NCI-H2227 treated with DMSO at 0.1 percent for 48 hours (cell line): ENCODE results near the gene RNF166.
A peak's percentile ranks its signal among the peaks of the same experiment; 100 is the strongest.
"Not testable (repeated sequence)": the region's sequence is repeated elsewhere in the genome, so short reads cannot be mapped to it uniquely, and the experiment has no call there.

Experiments
- DNase-seq: peaks from one replicate; lab custom pipeline; 2025; lab: John Stamatoyannopoulos, UW

Gene RNF166

DNA sequence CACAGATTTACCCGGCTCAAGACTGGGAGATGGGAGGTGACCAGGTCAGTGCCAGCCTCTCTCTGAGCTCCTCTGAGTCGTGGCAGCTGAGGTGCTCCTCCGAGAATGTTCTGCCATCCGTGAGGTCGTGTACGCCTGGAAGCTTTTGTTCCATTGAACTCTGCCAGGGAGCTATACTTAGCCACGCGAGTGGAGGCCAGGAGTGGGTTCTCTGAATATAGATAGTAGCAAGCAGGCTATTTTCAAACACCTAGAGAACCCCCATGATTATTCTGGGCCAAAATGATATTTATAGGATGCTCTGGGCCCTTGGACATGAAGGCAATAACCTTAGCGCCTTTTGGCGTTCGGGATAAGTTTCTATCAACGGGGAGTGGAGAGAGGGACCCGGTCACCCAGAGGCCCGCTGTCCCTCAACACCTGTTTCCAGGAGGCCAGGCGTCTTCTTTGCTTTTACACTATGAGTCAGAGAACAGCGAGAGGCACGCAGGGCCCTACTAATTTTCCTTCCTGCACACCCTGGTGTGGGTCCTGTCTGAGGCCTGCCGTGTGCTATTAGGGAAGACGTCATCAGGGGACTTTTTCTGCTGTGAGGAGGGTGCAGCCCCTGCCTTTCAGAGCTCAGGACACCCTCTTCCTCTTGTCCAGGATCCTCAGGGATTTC, 32.4 kb downstream of the RNF166 start:
- DNase-seq: no peak

DNA sequence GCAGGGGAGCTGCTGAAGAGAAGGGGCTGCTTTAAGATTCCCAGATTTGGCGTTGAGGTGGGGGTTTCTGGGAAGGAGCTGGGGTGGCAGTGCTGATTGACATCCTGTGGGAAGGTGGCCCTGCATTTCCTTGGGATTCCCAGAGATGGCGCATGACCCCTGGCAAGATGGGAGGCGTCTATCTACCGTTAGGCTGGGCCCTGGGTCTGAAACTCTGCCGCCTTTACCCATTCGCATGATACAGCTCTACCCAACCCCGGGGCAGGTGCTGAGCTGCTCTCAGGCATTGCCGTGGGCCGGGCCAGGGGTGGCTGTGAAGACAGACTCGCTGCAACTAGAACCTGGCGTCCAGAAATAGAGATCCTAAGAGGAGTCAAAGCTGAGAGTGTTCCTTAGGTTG, 33.4 kb downstream of the RNF166 start:
- no peak for DNase-seq

DNA sequence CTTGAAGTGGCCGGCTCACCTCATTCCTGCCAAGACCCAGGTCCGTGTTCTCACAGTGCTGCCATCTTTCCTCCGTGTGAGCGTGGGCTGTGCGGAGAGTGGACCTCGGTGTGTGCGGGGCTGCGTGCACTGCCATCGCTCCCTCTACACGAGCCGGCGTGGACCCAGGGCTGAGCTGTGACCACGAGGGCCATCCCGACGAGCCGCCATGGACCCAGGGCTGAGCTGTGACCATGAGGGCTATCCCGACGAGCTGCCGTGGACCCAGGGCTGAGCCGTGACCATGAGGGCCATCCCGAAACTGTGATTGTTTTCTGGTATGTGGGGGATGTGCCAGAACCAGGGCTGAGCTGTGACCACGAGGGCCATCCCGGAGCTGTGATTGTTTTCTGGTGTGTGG, 34.4 kb downstream of the RNF166 start:
- DNase-seq: no peak

DNA sequence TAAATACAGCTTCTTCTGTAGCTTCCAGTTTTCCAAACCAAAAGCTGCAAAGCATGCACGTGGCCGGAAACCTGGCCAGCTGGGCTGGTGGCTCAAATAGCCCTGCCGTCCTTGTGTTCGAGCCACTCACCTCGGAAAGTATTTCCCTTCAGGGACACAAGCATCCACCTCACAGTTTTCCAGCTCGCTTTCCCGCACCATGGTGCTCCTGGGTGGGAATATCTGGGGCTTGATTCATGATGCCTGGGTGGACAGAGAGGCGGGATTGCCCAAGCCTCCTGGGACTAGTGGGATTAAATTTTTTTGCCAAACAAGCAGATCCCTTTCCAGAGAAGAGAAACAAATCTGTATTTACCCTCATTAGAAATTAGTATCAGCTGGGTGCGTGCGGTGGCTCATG, 36.2 kb downstream of the RNF166 start:
- no peak for DNase-seq

DNA sequence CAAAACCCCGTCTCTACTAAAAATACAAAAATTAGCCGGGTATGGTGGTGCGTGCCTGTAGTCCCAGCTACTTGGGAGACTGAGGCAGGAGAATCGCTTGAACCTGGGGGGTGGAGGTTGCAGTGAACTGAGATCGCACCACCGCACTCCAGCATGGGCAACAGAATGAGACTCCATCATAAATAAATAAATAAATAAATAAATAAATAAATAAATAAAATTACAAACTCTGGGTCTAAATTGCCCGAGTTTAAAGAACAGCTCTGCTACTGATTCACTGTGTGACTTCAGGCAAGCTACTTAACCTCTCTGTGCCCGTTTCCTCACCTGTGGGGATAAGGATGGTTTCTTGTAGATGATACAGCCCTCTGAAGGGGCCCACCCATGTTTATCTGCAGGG, 36.7 kb downstream of the RNF166 start:
- DNase-seq: not testable (repeated sequence)

DNA sequence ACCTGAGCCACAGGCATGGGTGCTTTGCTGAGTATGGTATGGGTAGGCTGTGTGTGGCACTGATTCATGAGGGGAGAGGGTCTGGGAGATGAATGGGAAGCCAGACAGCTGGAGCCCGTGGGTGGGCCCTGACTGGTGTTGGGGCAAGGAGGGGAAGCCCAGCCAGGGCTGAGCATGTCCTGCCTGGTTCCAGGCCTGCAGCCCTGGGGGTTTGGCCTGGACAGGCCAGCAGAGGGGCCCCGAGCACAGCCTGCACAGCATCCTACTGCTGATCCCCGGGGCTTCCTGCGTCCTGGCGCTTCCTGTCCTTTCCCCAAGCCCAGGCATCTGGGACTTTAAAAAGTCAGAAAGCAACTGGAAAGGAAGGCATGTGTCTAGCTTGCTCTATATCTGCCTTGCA, 38.7 kb downstream of the RNF166 start:
- no peak for DNase-seq

DNA sequence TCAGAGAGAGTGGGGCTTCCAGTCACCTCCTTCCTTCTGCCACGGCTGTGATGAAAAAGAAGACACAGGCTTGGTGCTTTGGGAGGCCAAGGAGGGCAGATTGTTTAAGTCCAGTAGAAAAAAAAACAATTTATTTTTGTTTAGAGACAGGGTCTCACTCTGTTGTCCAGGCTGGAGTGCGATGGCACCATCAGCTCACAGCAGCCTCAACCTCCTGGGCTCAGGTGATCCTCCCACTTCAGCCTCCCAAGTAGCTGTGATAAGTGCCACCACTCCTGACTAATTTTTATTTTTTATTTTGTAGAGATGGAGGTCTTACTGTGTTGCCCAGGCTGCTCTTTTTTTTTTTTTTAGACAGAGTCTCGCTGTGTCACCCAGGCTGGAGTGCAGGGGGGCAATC, 40.6 kb downstream of the RNF166 start:
- no peak for DNase-seq

DNA sequence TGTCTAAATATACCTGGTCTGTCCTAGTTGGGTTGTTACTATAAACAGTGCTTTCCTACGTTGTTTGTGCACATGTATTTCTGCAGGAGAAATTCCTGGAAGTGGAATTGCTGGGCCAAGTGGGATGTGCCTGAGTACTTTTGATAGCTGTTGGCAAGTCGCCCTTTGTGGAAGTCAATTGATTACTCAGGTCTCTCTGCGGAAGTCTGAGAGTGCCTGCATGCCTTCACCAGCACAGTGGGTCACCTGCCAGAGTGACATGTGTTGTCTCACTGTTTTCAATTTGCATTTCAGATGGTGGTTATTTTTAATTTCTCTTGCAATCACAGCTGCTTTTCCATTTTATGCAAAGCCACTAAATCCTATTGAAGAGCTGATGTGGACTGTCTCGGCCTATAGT, 41.1 kb downstream of the RNF166 start:
- DNase-seq: no peak

DNA sequence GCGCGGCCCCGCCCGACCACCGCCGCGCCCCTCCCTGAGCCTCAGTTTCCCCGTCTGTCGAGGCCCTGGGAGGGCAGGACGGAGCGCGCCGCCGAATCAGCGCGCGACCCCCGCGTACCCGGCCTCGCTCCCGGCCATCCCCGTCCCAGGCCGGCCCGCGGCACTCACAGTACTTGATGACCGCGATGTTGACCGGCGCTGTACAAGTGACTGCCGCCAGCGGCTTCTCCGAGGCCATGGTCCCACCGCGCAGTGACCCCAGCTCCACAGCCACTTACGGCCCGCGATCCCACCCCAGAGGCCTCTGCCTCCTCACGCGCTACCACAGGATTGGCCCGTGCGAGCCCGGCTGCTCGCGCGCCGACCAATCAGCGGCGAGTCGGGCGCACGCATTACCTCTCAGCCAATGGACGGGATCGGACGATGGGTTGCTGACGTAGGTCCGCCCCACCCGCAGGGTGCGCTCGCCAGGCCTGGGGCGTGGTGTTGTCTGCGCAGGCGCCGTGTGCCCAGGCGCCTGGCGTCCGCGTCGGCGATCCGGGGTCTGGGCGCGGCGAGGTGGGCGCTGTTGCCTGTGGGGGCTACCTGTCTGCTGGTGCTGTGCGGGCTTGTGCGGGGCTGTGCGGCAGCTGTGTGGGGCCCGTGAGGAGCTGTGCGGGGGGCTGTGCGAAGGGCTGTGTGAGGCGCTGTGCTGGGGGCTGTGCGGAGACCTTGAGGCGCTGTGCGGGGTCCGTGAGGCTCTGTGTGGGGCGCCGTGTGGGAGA, 43.2 kb downstream of the RNF166 start, which contains the start of gene MVD:
Gene MVD (minus strand): TSS at position 249 of the 764 bp plus-strand sequence. CDS start 11 bp downstream, at position 238.
- DNase-seq: peak; percentile 89

DNA sequence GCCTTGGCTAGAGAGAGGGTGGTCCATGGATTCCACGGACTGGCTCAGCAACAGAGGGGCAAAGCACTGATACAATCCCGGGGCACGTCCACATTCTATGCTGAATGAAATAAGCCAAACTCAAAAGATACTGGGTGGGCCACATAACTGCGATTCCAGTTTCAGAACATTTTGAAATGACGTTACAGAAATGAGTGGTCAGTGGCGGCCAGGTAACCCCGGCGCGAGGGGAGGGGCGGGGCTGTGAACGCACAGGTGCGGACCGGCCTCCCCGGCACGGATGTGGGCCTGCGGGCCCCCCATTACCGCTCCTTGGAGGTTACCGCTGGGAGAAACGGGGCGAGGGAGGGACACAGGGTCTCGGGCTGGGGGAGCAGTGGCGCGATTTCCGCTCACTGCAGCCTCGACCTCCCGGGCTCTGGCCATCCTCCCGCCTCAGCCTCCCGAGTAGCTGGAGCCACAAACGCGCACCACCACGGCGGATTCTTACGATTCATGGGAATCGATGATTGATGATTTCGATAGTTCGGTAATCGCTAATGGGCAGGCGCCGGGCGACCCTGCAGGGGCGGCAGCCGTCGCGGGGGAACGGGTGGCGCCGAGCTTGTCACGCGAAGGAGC, 43.9 kb downstream of the RNF166 start:
- no peak for DNase-seq

DNA sequence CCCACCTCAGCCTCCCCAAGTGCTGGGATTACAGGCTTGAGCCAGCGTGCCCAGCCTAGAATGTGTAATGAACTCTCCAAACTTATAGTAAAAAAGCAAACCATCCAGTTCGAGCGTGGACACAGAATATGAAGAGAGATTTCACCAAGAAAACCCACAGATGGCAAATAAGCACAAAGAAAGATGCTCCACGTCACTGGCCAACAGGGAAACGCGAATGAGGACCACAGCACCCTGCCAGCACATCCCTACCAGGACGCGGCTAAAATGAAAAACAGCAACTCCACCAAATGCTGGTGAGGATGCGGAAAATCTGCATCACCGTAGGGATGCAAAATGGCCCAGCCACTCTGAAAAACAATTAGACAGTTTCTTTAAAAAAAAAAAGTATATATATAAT, 44.7 kb downstream of the RNF166 start:
- no peak for DNase-seq

DNA sequence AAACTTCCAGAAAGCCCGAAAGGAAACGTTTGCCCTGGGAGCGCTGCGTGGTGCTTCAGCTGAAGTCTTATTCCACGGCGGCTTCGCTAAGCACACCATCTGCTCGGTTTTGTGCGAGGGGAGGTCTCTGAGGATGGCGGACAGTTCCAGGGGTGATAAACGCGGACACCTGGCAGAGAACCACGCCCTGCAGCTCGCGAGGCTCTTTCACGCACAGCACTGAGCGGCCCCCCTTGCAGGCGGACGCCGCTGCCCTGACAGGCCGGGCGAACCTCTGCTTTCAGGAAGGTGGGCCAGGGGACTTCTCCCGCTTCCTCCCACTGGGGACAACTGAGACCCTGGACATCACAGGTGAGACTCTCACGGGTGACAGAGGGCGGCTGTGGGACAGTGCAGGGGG, 47.0 kb downstream of the RNF166 start:
- no peak for DNase-seq

DNA sequence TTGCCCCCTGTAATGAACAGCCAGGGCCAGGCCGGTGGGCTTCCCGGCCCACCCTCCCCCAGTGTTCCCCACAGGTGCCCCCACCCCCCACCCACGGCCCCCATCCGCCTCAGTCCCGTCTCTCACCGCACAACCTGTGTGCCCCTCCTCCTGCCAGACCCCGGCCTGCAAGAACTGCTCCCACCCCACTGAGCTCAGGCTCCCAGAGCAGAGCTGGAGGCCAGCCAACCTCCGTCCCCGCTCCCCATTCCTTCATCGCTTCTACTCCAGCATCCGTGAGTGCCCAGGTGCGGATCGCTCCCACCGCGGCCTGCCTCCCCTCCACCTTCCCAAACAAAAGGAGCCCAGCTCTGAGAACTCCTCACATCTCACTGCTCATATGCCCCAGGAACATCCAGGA, 47.5 kb downstream of the RNF166 start:
- DNase-seq: no peak

DNA sequence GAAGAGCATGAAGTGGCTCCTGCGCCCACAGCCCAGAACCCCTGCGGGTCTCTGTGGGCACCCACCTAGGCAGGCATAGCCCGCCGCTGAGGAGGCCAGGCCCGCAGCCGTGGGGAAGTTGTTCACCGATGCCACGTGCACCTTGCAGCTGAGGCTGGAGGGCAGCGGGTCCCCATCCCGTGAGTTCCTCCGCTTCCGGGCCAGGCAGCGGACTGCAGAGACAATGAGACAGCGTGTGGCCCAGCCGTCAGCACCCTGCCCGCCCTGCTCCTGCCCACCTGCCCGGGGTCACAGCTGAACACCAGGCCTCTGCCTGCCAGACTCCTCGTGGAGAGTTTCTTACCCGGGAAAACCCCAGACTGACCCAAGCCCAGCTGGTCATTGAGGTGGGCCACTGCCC, 48.8 kb downstream of the RNF166 start:
- no peak for DNase-seq

DNA sequence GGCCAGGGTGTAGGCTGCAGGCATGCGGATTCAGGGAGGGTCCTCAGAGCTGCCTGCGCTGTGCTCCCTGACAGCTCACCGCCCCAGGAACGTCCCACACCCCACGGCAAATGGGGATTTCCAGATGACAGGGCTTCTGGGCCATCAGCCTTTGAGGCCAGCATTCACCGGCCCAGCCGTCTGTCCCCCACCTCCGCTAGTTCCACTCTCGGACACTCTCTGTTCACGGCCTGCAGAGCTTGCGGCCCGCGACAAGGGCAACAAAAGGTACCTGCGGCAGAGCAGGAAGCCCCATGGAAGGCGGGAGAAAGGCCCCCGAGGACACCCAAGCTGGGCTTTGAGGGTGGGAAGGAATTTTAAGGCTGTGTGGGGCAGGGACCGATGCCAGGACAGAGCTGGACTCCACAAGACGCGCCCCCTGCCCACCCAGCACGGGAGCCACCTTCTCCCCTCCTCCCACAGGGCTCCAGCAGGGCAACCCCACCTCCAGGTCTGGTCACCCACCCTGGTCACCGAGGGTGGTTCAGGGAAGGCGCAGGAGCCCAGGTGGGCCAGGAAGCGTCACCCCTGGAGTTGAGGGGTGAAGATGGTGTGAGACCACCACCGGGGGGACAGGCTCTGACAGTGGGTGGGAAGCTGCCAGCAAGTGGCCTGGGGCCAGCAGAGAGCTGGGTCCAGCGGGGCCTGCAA, 49.8 kb downstream of the RNF166 start:
- DNase-seq: no peak

DNA sequence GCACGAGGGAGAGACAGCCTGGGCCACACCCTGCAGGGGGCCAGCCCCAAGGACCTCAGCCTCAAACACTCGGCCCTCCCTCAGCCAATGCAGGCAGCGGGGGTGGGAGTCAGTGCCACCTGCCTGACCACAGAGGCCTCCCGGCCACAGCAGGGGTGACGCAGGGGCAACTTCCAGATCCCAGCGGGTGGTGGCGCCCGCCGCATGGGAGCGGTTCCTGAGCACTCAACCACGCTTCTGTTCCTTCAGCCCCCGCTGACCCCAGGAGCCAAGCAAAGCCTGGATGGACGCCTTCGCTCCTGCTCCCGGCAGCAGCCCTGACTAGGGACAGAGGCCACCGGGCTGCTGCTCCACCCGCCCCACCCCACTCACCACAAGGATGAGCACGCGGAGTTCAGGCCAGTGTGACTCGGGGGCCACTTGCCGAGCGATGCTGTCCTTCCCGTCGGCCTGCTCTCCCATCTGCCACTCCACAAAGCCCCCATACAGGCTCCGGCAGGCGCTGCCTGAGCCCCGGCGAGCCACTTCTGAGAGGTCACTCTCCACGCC, 50.4 kb downstream of the RNF166 start:
- no peak for DNase-seq

DNA sequence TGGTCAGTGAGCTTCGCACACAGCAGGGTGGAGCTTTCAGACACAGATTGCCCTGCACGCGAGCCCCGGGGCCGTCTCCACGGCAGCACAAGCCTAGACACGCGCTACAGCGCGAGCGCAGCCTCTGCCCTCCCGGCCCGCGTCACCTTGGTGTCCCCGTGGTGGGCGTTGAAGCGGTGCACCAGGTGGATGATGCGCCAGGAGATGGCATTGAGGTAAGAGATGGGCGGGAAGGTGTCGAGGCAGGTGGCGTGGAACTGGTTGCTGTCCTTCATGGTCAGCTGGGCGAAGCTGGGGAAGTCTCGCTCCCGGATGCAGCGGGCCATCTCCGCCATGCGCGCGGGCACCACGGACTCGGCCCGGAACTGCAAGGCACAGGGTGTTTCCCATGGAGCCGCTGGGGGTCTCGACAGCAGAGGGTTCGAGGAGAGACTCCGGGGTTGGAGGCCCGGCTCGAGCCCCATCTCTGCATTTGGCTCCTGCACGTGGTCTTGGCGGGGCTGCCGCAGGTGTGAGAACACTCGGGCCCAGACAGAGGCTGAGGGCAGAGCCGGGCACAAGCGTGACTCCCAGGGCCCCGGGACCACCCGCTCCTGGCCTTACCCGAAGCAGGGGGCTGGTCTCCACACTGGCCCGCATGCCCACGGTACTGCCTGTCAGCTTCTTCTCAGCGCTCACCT, 51.0 kb downstream of the RNF166 start:
- no peak for DNase-seq

DNA sequence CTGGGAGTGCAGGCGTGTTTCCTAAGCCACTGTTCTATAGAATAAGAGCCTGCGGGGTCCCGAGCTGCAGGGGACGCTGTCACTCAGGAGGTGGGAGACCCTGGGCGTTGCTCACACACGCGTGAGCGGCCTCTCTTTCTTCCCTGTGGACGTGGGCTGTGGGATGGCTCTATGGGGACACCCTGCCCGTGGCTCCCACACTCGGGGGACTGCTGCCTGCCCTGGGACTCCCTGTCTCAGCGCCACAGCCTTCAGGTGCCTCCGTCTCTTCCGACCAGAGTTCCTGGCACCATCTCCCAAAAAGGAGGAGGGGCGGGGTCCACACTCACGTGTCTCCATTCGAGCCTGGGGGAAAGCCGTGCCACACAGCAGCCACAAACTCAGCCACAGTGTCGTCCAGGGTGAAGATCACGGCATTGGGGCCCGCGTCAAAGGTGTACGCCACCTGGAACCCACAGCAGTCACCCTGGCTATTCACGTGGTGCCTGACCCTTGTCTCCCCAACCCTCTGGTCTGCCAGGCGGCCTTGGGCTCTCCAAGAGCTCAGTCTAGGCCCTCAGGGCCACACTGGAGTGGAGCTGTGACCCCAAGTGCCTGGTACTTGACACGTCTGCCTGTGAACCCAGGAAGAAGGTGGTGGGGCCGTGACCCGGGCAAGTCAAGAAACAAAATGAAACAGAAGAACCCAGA, 51.7 kb downstream of the RNF166 start:
- no peak for DNase-seq

DNA sequence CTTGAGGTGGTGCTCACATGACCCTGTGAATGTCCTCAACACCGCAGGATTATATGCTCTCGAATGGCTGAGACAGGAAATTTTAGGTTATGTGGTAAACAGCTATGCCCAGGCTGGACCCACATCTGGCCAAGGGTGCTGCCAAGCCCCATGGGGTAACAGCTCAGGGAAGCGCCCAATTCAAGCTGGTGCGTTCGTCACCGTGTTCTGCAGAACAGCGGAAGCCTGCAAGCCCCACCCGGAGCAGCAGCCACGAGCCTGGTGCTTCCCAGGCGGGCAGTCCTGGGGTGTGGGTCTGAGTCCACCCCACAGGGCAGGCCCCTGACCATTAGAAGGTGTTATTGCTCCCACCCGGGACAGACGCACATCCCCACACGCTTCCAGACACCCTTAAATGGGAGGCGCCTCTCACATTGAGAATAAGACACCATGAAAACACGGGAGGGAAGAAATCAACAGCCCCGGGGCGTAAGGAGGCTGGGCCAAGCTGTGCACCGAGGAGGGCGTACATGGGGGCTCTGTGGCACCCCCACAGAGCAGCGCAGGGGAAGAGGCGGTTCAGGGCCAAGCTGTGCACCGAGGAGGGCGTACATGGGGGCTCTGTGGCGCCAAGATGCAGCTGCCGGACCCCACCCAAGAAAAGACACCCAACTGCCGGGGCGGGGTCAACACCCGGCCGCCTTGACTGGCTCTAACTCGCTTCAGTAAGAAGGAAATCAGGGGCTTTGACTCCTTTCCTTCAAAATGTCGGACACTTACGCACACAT, 52.4 kb downstream of the RNF166 start:
- no peak for DNase-seq

DNA sequence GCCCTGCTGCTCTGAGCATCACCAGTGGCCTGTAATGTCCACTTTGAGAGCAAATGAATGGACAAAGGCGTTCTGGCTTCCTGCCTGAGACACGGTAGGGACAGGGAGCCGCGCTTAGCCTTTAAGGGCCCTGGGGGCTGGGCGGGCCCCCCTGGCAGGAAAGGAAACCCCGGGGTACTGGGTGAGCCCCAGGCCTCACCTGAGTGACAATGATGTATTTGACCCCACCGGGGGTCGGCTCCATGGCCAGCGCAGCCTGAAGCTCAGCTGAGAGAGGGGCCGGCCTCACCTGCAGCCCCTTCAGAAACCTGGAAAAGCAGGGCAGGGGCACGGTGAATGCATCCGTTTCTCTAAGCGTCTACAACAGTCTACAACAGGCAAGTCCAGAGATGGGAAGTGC, 53.1 kb downstream of the RNF166 start:
- DNase-seq: no peak

DNA sequence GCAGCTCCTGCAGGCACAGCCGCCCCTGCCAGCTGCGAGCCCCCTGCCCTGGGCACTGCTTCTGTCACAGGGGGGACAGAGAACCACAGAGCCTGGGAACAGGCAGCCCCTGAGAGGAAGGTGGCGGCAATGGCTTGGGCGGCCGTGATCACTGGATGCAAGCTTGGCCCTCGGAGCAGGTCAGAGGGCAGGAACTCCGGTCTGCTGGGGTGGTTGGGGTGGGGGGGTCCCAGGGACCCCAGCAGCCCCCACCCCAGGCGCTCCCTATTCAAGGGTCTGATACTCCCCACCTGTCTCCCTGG, 53.5 kb downstream of the RNF166 start:
- DNase-seq: no peak
